HEK293T (cell line): ENCODE measurements around the gene ACVR2A.

Experiments
- BHLHE40 ChIP-seq: fragments of 450-650 bp; IDR thresholded peaks from 2 replicates; pipeline ENCODE4 v1.6.1; 2016; ENCODE audit warnings: mild to moderate bottlenecking, moderate library complexity, borderline replicate concordance
- FOXK2 ChIP-seq: fragments of 450-650 bp; IDR thresholded peaks from 2 replicates; pipeline ENCODE4 v1.6.1; 2016; ENCODE audit warnings: mild to moderate bottlenecking
- HDGF ChIP-seq: fragments of 450-650 bp; IDR thresholded peaks from 2 replicates; pipeline ENCODE4 v1.6.1; 2017; ENCODE audit warnings: antibody characterized with exemption, borderline replicate concordance
- L3MBTL2 ChIP-seq: fragments of 450-650 bp; conservative IDR thresholded peaks from 2 replicates; pipeline ENCODE4 v1.6.1; 2016; ENCODE audit warnings: mild to moderate bottlenecking
- SP1 ChIP-seq: fragments of 450-650 bp; IDR thresholded peaks from 2 replicates; pipeline ENCODE4 v1.6.1; 2017
- SUZ12 ChIP-seq: fragments of 450-650 bp; IDR thresholded peaks from 2 replicates; pipeline ENCODE4 v1.6.1; 2016; ENCODE audit warnings: mild to moderate bottlenecking
- ZNF384 ChIP-seq: fragments of 450-650 bp; IDR thresholded peaks from 2 replicates; pipeline ENCODE4 v1.6.1; 2016
- TF ChIP-seq, protein P1 (sequence below): fragments of 450-650 bp; IDR thresholded peaks from 2 replicates; pipeline ENCODE4 v1.6.1; 2016

DNA sequence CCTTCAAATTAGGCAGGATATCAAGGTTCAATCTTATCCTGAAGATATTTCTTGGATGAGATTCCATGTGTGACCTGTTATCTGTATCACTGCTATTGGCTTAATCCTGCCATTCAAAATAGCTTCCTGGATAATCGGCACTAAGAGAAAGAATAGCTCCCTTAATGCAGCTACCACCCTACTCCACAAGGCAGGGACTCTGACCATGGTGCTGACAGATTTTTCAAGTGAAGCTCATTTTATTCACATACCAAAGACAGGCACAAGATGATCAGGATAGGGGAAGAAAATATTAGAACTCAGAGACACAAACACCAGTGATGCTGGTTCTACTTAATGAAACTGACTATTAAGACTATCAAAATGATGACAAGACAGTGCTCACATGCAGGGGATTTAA lies 100.8 kb downstream of the ACVR2A start:
- TF ChIP-seq SUZ12 (no peak), ZNF384 (no peak), SP1 (no peak), L3MBTL2 (no peak), HDGF (no peak), BHLHE40 (no peak), FOXK2 (no peak)
- TF ChIP-seq, protein P1, sequence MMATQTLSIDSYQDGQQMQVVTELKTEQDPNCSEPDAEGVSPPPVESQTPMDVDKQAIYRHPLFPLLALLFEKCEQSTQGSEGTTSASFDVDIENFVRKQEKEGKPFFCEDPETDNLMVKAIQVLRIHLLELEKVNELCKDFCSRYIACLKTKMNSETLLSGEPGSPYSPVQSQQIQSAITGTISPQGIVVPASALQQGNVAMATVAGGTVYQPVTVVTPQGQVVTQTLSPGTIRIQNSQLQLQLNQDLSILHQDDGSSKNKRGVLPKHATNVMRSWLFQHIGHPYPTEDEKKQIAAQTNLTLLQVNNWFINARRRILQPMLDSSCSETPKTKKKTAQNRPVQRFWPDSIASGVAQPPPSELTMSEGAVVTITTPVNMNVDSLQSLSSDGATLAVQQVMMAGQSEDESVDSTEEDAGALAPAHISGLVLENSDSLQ = no peak
